Aorta (tissue), 5 donors: ENCODE results near the gene SPCS3. TPM values are rescaled to one million over a fixed set of nuclear protein-coding genes. Genes with fewer than 3 reads are reported as not detected.
A peak's percentile ranks its signal among the peaks of the same experiment; 100 is the strongest.

Experiments
- ATAC-seq: fragments of 200-7000 bp; cut with Tn5 transposase; one replicate; pipeline ENCODE4 v1.9.1; 2022; ENCODE audit warnings: moderate library complexity; ENCODE audit not compliant: low FRiP score
- DNase-seq, 2 donors: peaks; one replicate each; pipeline ENCODE4 v3.0.0-alpha.2; 2020
- H3K27ac ChIP-seq, 2 donors: one replicate each; pipeline ENCODE4 v1.5.1; 2013; ENCODE audit warnings: low read length in 2 of 2, mild to moderate bottlenecking in 2 of 2, moderate library complexity in 2 of 2, control low read depth in 1 of 2, inconsistent platforms in 1 of 2, low read depth in 1 of 2
- H3K27me3 ChIP-seq, 2 donors: one replicate each; pipeline ENCODE4 v1.6.1; 2013; ENCODE audit warnings: control low read depth in 1 of 2, low read length in 1 of 2, mild to moderate bottlenecking in 1 of 2, moderate library complexity in 1 of 2; ENCODE audit not compliant: insufficient read depth in 2 of 2, control insufficient read depth in 1 of 2
- H3K36me3 ChIP-seq, 2 donors: one replicate each; pipeline ENCODE4 v1.6.1; 2013; ENCODE audit warnings: control low read depth in 1 of 2, low read length in 1 of 2, mild to moderate bottlenecking in 1 of 2; ENCODE audit not compliant: insufficient read depth in 2 of 2, control insufficient read depth in 1 of 2
- H3K4me1 ChIP-seq, 2 donors: one replicate each; pipeline ENCODE4 v1.6.1; 2013; ENCODE audit warnings: low read length in 2 of 2, control low read depth in 1 of 2, mild to moderate bottlenecking in 1 of 2, moderate library complexity in 1 of 2; ENCODE audit not compliant: insufficient read depth in 2 of 2, control insufficient read depth in 1 of 2
- H3K4me3 ChIP-seq, 2 donors: one replicate each; pipeline ENCODE4 v1.5.1; 2013; ENCODE audit warnings: low read length in 2 of 2, control low read depth in 1 of 2, mild to moderate bottlenecking in 1 of 2
- H3K9me3 ChIP-seq: one replicate; pipeline ENCODE4 v1.6.1; 2013; ENCODE audit warnings: mild to moderate bottlenecking, low read length; ENCODE audit not compliant: control insufficient read depth
- WGBS, 2 donors: extraction: QIAGEN DNeasy Blood & Tissue Kit; methylation state at CpG; one replicate each; pipeline ENCODE4 v1.1.7; 2013; 5-methylcytosine and 5-hydroxymethylcytosine counted together
- intact Hi-C, 2 donors: fragments of 100-400 bp; cut with DNase I; formaldehyde crosslinking; loops; one replicate each; pipeline versions ENCODE4 v1.14.2 to v1.15.0; 2022
- polyA plus RNA-seq, 2 donors: library from polyadenylated mRNA; stranded (reverse); fragments of 200-250 nt; gene quantifications; one replicate each; pipeline ENCODE4 v1.2.3, GENCODE V29; 2013
- total RNA-seq, 2 donors: library from RNA; stranded (reverse); fragmentation: NEBNext Ultra II Directional; extraction: Animal tissue kit (Norgen Biotek cat#: 25700); gene quantifications; one replicate each; pipeline ENCODE4 v1.2.1, GENCODE V29; 2021
- donor health status: healthy with polysubstance abuse.
- donor health status: Bipolar disorder and iron deficiency.
- donor health status: DM: no; HTN: no; CAD: no.
- donor health status: DM: no; HTN: no; CAD: no.
- donor health status: DM: yes; HTN: yes; CAD: no.

Gene SPCS3
- total and polyA plus RNA-seq, 4 donors = 25.2 to 168 (median 76.3) TPM

DNA sequence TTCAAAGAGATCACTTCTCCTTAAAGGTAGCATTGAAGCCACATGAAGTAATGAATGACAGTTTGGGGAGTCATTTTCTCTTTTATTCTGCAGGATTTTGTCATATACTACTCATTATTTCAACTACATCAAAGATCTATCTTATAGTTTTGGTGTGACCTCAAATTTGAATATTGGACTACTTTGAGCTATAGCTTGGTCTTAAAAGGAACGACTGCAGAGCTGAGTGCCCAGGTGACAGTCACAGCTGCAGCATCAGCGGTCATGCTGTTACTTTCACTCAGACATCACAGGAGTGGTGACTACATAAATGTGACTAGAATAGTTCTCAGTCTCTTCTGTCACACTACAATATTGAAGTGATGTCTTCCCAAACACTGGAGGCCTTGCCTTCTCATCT is 10.7 kb upstream of the SPCS3 start:
- Histone ChIP-seq H3K27me3 (no peaks in the 10 kb centered on the region), H3K27ac (no peak overlapping the region), H3K4me1 (no peaks in the 10 kb centered on the region), H3K4me3 (no peak overlapping the region), H3K36me3 (no peaks in the 10 kb centered on the region), H3K9me3 (no peaks in the 10 kb centered on the region)
- intact Hi-C loops = no loop called here
- WGBS, 2 donors = 88 to 91% methylated on average over 2 of the region's 2 CpGs
- DNase-seq = no peak
- no peak for ATAC-seq

DNA sequence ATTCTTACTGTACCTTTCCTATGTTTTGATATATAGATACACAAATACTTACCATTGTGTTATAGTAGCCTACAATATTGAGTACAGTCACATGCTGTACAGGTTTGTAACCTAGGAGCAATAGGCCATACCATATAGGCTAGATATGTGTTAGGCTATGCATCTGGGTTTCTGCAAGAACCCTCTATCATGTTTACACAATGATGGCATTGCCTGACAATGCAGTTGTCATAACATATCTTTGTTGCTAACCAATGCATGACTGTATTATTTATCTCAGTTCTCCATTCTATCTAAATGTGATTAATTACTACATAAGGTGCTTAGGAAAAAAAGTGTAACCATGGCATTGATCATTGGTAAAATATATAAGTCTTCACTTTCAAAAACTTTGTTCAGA is 10.0 kb upstream of the SPCS3 start:
- no peaks in the 10 kb centered on the region for H3K27me3 ChIP-seq

DNA sequence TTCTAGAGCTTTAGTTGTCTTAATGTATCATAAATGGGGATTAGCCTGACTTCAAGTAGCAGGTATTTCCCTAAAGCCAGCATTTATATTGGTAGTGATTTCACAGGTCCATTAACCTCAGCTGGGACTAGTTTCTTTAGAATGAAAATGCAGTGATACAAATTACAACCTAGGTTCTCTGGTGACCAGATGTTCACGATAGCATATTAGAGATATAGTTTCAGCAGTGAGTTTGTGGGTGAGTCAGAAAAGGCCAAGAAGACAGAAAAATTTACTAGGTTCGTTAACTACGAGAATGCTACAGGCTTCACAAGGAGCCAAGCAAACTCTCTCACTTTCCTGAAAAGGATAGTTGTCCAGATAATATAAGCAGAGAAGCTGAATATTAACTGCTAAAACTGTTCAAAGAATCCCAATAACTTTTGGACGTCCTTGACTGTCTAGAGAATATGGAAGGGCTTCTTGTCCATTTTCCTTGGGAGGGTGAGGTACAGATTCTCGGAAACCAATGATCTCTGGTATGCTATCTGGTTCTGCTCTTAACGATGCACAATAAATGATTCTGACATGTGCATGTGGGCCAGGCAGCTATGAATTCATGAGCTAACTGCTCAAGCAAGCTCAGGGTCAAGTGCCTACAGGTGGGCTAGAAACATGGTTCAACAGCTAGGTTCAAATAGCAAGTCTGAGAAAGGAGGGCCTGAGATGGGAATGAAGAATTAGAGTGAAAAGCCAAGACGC is 6.0 kb upstream of the SPCS3 start:
- H3K27me3 ChIP-seq = no peaks in the 10 kb centered on the region
- intact Hi-C loops = no loop called here
- DNase-seq = no peak
- ATAC-seq = no peak
- H3K27ac ChIP-seq = no peak overlapping the region
- H3K4me1 ChIP-seq = no peaks in the 10 kb centered on the region
- H3K9me3 ChIP-seq = no peaks in the 10 kb centered on the region
- no peak overlapping the region for H3K4me3 ChIP-seq
- WGBS, 2 donors = 83 to 94% methylated on average over 7 of the region's 7 CpGs
- H3K36me3 ChIP-seq = no peaks in the 10 kb centered on the region

More for the DNA sequence above, 10.0 kb upstream of the SPCS3 start:
- DNase-seq (no peak), ATAC-seq (no peak)
- Histone ChIP-seq H3K36me3 (no peaks in the 10 kb centered on the region), H3K9me3 (no peaks in the 10 kb centered on the region), H3K4me3 (no peak overlapping the region), H3K27ac (no peak overlapping the region), H3K4me1 (no peaks in the 10 kb centered on the region)
- intact Hi-C loops = no loop called here

DNA sequence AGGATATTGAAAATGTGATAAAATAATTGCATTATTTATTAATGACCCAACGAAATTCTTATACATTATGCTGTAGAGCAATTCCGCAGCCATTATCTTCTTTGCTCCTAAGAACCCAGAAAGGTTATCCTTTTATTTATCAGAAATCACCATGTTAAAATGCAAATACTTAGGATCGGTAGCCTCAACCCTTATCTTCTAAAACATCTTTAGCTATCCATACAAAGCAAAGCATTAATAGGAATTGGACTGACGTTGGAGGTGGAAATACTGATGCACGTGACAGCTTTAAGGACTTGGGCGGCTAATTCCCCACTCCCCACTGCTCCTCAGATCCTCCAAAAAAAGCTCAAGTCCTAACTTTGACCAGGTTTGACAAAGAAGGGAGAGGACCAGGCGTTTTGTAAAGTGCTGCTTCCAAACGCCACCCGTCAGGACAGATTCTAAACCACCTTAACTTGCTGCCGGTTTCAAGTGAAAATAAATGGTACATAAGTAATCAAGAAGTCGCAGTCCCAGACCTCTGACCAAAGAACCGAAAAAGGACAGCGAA is 539 bp upstream of the SPCS3 start:
- WGBS, 2 donors = 1 to 2% methylated on average over 13 of the region's 13 CpGs
- no peaks in the 10 kb centered on the region for H3K9me3 ChIP-seq
- DNase-seq = no peak
- no peaks in the 10 kb centered on the region for H3K4me1 ChIP-seq
- H3K27ac ChIP-seq = peak overlapping the region; percentile 68 to 97
- H3K4me3 ChIP-seq = peak overlapping the region; percentile 61 to 81
- no peaks in the 10 kb centered on the region for H3K36me3 ChIP-seq
- intact Hi-C loops = no loop called here
- H3K27me3 ChIP-seq = no peaks in the 10 kb centered on the region
- ATAC-seq = no peak

DNA sequence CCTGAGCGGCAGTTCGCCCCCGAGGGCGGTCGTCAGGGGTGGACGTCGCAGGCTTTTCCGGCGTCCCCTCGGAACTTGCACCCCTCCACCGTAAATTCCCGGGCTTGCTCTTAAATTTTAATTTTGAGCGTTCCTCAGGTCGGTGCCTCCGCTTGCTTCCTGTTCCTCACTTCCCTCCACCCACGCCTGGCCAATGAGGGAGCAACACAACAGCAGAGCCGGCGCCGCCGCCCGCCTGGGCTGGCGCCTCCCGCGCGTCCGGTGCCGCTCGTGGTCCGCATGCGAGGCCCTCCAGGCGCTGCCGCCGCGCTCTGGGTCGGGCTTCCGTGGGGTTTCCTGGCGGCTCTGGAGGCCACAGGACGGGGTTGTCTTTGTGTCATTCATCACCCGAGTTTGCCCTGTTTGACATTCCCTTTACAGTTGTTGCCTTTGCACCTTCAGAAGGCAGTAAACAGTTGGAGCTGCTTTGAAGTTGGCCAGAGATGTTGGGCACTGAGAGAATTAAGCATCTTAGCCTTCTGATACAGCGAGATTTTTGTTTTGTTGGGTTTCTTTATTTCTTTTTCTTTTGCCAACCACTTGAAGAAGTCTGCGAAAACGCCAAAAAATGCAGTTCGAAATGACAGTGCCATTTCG is 692 bp downstream of the SPCS3 start:
- intact Hi-C loops = loop anchor here (2.0 to 5.0 kb wide), 3 partner anchors 82 to 168 kb away; no protein-coding TSS in a partner anchor
- Histone ChIP-seq H3K27me3 (no peaks in the 10 kb centered on the region), H3K36me3 (no peaks in the 10 kb centered on the region), H3K27ac (peak overlapping the region; percentile 92 to 96), H3K4me3 (peak overlapping the region; percentile 88 to 92), H3K4me1 (no peaks in the 10 kb centered on the region), H3K9me3 (no peaks in the 10 kb centered on the region)
- DNase-seq = peak; percentile 96 to 97
- peak; percentile 95 for ATAC-seq
- WGBS, 2 donors = 0% methylated on average over 39 to 44 of the region's 44 CpGs

DNA sequence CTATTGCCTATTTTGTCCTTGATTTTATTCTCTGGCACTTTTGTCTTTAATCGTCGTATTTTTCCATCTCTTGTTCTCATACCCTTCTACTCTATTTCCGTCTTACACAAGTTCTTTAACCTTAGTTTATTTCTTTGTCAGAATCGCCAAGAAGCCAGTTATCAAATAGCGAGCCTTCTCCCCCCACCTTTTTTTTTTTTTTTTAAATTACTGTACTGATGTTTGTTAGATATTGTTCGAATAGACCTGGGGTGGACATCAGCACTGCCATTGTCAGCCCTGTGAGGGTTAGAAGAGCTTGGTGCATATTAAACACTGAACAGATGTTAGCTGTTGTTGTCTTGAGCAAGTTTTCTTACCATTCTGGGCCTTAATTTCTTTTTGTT is 1.2 kb downstream of the SPCS3 start:
- intact Hi-C loops = loop anchor here (2.0 to 5.0 kb wide), 3 partner anchors 82 to 169 kb away; no protein-coding TSS in a partner anchor
- ATAC-seq (no peak), DNase-seq (no peak)
- Histone ChIP-seq H3K27me3 (no peaks in the 10 kb centered on the region), H3K4me3 (peak overlapping the region; percentile 88 to 92), H3K4me1 (no peaks in the 10 kb centered on the region), H3K9me3 (no peaks in the 10 kb centered on the region), H3K36me3 (no peaks in the 10 kb centered on the region), H3K27ac (peak overlapping the region in 1 of 2 donors; percentile 29)
- 0 to 1% methylated on average over 6 of the region's 6 CpGs for WGBS, 2 donors

DNA sequence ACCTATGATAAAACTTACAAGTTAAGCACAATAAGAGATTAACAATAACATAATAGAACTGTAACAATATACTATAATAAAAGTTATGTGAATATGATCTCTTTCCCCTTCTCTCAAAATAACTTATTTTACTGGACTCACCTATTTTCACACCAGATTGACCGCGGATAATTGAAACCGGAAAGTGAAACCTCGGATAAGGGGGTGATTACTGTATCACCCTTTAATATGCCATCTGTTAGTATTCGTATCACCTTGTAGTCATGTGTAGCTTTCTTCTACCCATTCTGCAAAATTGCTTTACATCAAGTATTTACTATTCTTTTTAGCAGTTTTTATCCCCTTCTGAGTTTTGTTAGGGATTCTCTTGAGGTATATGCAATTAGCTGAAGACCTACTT is 1.8 kb downstream of the SPCS3 start:
- intact Hi-C loops = loop anchor here (2.0 to 5.0 kb wide), 3 partner anchors 83 to 169 kb away; no protein-coding TSS in a partner anchor
- H3K36me3 ChIP-seq = no peaks in the 10 kb centered on the region
- no peaks in the 10 kb centered on the region for H3K4me1 ChIP-seq
- H3K27ac ChIP-seq = no peak overlapping the region
- no peaks in the 10 kb centered on the region for H3K27me3 ChIP-seq
- peak overlapping the region; percentile 88 to 92 for H3K4me3 ChIP-seq
- WGBS, 2 donors = 72 to 80% methylated on average over 5 of the region's 5 CpGs
- no peak for ATAC-seq
- H3K9me3 ChIP-seq = no peaks in the 10 kb centered on the region
- DNase-seq = no peak

DNA sequence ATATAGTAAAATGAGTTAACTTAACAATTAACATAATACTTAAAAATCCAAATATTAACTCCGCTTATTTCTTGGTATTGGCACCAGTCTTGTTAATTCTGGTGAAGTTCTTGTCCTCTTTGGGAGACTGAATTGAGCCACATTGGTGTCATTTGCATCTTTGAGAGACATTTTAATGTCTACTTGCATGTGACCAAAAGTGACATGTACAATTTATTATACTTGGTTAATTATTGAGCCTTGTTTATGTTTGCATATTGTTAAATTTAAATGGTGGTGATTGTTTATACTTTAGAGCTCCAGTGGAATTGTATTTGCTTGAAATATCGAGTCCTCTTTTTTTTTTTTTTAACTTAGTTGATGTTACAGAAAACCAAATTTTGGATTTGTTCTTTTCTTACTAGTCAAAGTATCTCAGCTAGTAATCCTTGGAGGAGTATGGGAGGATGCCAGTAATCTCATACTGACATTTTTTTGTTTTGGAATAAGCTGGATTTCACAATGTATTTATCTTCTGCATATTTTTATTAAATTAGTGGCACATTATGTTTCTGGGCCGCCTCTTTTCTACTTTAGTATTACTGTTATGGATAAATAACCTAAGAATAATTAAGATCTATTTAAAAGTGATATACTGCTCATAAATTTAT is 3.9 kb downstream of the SPCS3 start:
- DNase-seq (no peak), ATAC-seq (no peak)
- Histone ChIP-seq H3K4me3 (no peak overlapping the region), H3K36me3 (no peaks in the 10 kb centered on the region), H3K4me1 (no peaks in the 10 kb centered on the region), H3K27me3 (no peaks in the 10 kb centered on the region), H3K9me3 (no peaks in the 10 kb centered on the region), H3K27ac (no peak overlapping the region)
- whole genome bisulfite sequencing, 2 donors = 82 to 89% methylated on average over 3 of the region's 3 CpGs
- intact Hi-C loops = loop anchor here (5.0 kb wide), 2 partner anchors 136 to 171 kb away; no protein-coding TSS in a partner anchor
